Loucy (cell line): ENCODE results near the gene GRIA3.

Experiments used
- CTCF ChIP-seq: fragments of 200-600 bp; sonication (generic); conservative IDR thresholded peaks from 2 replicates; pipeline ENCODE4 v1.5.1; 2014; ENCODE audit warnings: mild to moderate bottlenecking, antibody characterized with exemption, low read length
- EZH2phosphoT487 ChIP-seq: fragments of 200-600 bp; IDR thresholded peaks from 2 replicates; pipeline ENCODE4 v1.6.1; 2018; ENCODE audit warnings: antibody characterized with exemption, mild to moderate bottlenecking, moderate library complexity, borderline replicate concordance

GRCh38 chrX:123263747-123264146 is 79.7 kb downstream of the GRIA3 start:
- TF ChIP-seq CTCF (no peak), EZH2phosphoT487 (no peak)
